ENCODE data around the gene NOP9.

Gene NOP9

DNA sequence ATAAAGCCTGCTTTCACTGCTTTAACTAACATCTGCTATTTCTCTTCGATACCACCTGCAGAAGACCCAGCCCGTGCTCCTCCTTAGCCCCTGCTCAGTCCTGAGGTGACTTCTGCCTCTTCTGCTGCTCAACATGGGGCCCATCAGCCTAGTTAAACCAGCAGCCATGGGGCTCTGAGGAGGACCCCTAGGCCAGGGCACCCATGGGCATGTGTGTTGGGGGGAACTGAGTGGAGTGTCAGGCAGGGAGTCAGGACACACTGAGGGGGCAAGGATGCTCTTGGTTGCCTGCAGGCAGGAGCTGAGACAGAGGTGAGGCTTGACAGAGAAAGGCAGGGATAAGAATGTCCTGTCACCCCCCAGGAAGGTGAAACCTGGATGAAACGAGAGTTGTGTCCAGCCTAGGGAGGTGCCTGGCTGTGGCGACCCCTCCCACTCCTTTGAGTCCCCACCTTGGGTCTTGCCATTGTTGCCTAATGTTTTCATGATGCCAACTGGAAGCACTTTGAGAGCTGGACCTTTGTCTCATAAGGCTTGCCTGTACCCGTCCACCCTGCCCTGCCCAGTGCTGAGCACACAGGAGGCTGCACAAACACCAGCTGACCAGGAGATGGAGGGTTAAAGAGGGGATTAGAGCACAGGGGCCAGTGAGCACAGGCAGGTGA is 15.7 kb upstream of the NOP9 start:
- DNase-seq: no peak

- no peak for DNase-seq
Measured at GRCh38 chr14:24284501-24285035, 15.1 kb upstream of the NOP9 start.

GRCh38 chr14:24285351-24285750 is 14.3 kb upstream of the NOP9 start:
- no peak for DNase-seq

DNA sequence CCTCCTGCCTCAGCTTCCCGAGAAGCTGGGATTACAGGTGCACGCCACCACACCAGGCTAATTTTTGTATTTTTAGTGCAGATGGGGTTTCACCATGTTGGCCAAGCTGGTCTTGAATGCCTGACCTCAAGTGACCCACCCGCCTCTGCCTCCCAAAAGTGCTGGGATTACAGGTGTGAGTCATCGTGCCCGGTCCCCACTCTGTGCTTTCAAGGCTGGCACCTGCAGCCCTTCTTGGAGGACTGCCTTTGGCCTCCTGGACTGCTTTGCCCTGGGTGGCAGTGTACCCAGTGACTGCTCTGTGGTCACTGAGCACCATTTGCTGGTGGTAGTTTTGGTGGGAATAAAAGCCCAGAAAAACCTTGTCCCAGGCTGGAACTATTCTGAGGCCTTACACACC is 12.7 kb upstream of the NOP9 start:
- no peak for DNase-seq

- DNase-seq: no peak
Measured at GRCh38 chr14:24289649-24290280, 9.9 kb upstream of the NOP9 start.

GRCh38 chr14:24290746-24291145 is 8.9 kb upstream of the NOP9 start:
- no peak for DNase-seq

DNA sequence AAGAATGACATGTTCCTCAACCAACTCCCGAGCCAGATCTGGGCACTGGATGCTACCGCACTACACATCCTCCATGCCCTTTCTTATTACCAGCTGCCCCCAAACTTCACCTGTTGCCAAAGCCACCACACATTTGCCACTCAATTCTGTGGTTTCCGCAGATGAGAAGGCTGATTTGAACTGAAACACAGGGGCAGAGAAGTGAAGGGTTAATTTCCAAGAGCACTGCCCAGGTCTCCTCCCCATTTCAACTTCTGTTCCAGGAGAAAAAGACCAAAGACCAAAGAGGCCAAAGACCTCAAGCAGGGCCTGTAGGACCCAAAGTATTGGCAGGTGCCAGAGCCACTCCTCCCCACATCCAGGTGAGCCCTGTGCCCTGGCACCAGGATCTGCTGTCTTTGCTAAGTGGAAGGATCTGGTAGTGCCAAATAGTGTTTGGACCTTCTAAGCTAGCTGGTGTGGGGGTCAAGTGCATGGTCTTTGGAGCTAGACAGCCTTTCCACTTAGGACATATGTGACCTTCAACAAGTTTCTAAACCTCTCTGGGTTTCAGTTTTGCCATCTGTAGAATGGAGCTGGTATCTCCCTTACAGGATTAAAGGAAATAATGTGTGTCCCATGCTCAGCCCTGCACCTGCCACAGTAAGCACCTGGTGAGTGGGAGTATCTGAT is 8.1 kb upstream of the NOP9 start:
- DNase-seq: no peak

GRCh38 chr14:24292118-24292807 is 7.4 kb upstream of the NOP9 start:
- DNase-seq: no peak

- DNase-seq: no peak
Measured at GRCh38 chr14:24293525-24293924, 6.1 kb upstream of the NOP9 start.

DNA sequence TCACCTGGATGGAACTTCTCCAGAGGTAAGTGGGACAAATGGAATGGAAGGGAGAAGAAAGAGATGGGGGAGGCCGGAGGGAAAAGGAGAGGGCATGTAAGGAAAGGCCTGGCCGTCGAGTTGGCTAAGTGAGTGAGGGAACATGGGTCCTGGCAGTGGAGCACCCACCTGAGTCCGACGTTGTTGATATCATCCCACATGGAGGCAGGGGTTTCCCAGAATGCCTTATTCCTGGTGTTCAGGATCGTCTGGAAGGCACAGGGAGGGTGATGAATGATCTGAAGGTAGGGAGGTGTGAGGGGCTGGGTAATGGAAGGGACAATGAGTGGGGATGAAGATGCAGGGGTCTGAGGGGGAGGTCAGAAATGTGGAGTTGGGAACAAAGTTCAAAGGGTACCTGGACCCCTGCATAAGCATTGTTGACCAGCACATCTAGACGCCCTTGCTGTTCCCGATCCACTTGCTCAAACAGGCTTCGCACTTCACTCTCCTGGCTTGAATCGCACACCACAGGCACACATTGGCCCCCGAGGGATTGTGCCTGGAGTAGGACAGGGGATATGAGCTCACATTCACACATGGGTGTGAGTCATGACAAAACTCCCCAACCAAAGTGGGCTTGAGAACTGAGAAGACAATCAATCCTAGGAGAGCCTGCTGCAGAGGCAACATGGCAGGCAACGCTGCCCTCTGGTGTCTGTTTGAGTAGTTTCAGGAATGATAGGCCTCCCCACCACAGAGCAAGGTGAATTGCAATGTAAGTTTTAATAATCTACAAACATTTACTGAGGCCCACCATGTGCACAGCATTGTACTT is 3.1 kb upstream of the NOP9 start:
- DNase-seq: no peak

DNA sequence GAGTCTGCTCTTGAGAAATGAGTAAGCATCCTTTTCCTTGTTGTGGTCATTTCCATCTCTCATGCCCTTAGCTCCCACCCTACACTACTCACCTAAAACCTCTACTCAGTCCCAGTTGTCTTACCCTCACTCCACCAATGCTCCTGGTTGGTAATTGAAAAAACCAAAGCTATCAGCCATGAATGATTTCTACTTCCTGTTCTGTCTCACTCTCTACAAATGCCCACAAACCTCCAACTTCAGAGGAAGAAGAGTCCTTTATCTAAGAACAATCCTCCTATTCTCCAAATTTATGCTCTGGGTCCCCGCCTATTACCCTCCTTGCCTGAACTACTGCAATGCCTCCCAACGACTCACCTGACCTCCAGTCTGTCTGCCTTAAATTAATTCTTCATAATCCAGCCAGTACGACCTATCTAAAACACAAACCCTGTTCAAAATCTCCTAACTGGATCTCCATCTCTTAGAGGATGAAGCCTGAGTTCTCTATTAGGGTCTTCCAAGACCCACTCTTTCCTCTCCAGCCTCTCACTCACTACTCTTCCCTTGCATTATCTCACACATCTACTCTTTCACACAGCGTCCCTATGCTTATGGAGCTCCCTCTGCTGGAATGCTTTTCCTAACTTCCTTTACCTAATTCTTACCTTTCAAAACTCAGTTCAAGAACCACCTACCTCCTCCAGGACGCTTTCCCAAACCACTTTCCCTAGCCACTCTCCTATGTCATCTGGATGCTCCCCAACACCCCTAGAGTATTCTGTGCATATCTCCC is 2.3 kb upstream of the NOP9 start:
- no peak for DNase-seq

DNA sequence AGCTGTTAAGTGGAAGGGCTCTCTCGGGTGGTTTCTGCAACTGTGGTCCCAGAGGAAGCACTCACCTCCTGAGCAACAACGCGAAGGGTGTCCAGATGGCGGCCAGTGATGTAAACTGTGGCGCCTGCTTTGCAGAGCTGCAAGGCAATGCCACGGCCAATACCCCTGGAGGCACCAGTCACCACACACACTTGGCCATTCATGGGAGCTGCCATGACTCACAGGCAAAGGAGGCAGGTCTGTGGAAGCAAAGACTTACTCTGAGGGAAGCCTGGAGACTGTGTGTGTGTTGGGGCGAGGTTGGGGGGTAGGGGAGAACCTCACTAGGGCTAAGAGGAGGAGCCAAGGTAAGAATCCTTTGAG is 777 bp upstream of the NOP9 start:
- no peak for DNase-seq

DNA sequence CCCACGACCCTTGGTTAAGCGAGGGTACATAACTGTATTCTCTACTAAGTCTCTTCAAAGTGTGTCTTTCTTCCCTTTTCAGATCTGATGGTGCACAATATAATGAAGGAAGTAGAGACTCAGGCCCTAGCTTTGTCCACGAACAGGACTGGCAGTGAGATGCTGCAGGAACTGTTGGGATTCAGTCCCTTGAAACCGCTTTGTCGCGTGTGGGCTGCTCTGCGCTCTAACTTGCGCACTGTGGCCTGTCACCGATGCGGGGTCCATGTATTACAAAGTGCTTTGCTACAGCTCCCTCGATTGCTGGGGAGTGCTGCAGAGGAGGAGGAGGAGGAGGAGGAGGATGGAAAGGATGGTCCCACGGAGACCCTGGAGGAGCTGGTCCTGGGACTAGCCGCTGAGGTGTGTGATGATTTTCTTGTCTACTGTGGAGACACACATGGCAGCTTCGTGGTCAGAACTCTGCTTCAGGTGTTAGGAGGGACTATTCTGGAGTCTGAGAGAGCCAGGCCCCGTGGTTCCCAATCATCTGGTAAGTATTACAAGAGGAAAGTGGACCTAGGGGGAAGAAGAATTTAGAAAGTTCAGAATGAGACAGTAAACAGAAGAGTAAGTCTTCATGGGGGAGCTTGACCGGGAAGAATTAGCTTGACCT is 803 bp downstream of the NOP9 start:
- DNase-seq: no peak

- no peak for DNase-seq
Measured at GRCh38 chr14:24304019-24304387, 4.4 kb downstream of the NOP9 start.

GRCh38 chr14:24307156-24307574 is 7.5 kb downstream of the NOP9 start:
- DNase-seq: no peak

DNA sequence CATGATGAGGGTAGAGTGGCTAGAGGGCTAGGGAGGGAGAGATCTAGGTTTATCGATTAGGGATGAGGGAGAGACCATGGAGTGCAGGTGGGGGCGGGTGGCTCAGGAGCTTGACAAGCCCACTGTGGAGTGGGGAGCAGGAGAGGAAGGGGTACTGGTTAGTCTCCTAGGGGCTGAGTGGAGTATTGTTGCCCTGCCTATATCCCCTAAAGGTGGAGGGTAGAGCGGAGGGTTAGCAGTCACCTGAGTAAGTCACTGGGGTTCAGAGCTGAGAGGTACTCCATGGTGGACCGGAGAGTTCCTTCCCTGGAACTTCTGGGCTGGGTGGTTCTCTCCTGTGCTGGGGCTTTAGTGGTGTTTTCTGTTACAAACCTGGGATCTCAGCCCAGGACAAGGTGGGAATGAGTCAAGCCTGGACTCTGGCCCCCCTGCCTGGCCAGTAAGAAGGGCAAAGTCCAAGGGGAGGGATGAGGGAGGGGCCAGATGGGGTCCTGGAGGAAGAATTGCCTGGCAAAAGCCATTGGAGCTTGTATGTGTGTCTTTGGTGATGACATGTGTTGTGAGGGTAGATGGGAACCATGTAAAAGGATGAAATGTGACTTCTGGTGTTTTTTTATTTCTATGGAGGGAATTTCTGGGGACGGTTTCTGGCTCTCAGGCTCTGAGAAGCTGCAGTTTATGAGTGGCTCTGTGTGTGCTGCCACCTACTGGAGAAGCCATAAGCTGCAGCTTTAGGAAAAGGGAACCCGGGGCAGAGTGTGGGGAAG is 8.1 kb downstream of the NOP9 start, which contains the start of gene CIDEB:
TSS of gene CIDEB (minus strand) at position 403 of the 767 bp plus-strand sequence. CDS start at position 284, 119 bp downstream.
- DNase-seq: no peak

DNA sequence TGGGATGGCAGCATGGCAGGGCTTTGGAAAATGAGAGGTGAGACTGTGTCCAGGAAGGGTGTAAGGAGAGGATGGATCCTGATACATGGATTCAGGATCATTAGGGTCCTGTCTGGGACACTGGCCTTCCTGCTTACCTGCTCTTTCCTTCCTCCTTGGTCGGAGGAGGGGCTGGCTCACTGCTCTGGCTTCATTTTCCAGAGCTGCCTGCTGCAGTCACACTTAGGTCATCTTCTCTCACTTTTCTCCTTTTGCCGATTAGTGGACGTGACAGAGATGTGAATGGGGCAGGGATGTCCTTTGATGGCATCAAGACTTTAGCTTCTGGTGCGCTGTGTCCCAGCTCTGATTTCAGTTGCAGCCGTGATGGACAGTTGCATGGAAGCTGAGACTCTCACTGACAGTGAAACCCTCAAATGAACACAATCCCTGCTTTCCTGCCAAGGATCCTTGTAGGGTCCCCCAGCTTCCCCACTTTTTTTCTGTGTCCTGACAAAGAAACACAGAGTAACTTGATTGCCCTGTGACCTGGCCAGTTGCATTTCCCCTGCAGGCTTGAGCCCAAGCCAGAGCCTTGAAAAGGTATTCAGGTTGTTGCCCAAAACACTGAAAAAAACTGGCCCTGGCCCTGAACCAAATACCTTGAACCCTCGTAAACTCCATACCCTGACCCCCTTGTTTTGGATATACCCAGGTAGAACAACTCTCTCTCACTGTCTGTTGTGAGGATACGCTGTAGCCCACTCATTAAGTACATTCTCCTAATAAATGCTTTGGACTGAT is 8.9 kb downstream of the NOP9 start:
- no peak for DNase-seq

- no peak for DNase-seq
Measured at GRCh38 chr14:24309538-24310264, 10.1 kb downstream of the NOP9 start, which contains the start of gene LTB4R2. Gene LTB4R2, plus strand, starts transcription at chr14:24310140. Its CDS starts 525 bp downstream, at chr14:24310665.

- no peak for DNase-seq
Measured at GRCh38 chr14:24310265-24310645, 10.6 kb downstream of the NOP9 start.
